A549 treated with GW870086 at 1 μM for 4 hours (cell line): ENCODE data around the gene TMEM86A. TPM values are rescaled to one million over a fixed set of nuclear protein-coding genes. Genes with fewer than 3 reads are reported as not detected.

Experiments used
- total RNA-seq: library from RNA; stranded (reverse); fragments of 200-300 nt; extraction: Qiagen RNA extraction; gene quantifications from 5 replicates; pipeline ENCODE4 v1.2.3, GENCODE V29; 2022; ENCODE audit warnings: low read depth

The TMEM86A gene, protein sequence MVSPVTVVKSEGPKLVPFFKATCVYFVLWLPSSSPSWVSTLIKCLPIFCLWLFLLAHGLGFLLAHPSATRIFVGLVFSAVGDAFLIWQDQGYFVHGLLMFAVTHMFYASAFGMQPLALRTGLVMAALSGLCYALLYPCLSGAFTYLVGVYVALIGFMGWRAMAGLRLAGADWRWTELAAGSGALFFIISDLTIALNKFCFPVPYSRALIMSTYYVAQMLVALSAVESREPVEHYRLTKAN
- total RNA-seq: 0.19 to 0.36 TPM (median 0.23 TPM) in 5 replicates

GRCh38 chr11:18698341-18699268 lies at the start of gene TMEM86A:
TSS of gene TMEM86A (plus strand) at chr11:18698779. CDS start at chr11:18698887, 108 bp downstream.

DNA sequence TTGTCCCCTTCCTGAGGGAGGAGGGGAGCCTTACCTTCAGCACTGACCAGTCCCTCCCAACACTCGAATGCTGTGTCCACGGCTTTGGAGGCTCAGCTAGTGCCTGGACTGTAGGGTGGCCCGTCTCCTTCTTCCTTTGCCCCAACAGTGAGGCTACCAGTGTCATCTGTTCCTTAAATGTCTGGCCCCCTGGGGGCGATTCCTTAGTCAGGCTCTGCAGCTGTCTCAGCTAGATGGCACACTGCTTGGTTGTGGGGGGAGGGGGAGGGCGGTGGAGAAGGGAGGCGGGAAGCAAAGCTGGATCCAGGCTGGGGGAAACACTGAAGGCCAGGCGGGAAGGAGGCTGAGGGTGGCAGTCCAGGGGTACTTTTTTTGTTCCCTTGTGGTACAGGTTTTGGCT lies 27.5 kb downstream of the TMEM86A start, which contains the start of gene IGSF22:
Gene IGSF22 (minus strand): TSS at position 149 of the 400 bp plus-strand sequence. CDS start 1,952 bp downstream, outside the sequence.

Other genes starting within 250 kb of the TMEM86A start
- gene LDHAL6A, start 242.9 kb upstream of the TMEM86A start, total RNA-seq: not detected in 5 replicates
- 85.9 to 109 TPM (median 98.0 TPM) in 5 replicates for gene TSG101, start 171.8 kb upstream of the TMEM86A start, total RNA-seq
- 16.6 to 23.3 TPM (median 20.7 TPM) in 5 replicates for gene UEVLD, start 110.0 kb upstream of the TMEM86A start, total RNA-seq
- 1.9 to 2.7 TPM (median 2.2 TPM) in 5 replicates for gene MISFA, start 99.0 kb upstream of the TMEM86A start, total RNA-seq
- gene SPTY2D1, start 64.4 kb upstream of the TMEM86A start, total RNA-seq: 13.5 to 20.4 TPM (median 18.4 TPM) in 5 replicates
- not detected in 5 replicates for gene IGSF22, start 27.4 kb downstream of the TMEM86A start, total RNA-seq
- 0.17 TPM in 1 of 5 replicates, not detected in the others for gene PTPN5, start 93.0 kb downstream of the TMEM86A start, total RNA-seq
- not detected in 5 replicates for gene MRGPRX1, start 240.6 kb downstream of the TMEM86A start, total RNA-seq